SU-DHL-6 (cell line): ENCODE results near the gene RD3L.

Source experiments
- H2AFZ ChIP-seq: fragments of 200-600 bp; sonication (generic); 2 replicates; pipeline ENCODE4 v1.6.1; 2014; ENCODE audit warnings: low read depth, mild to moderate bottlenecking, moderate library complexity, mixed read lengths, antibody characterized with exemption, low read length; ENCODE audit not compliant: severe bottlenecking
- H3F3A ChIP-seq: fragments of 200-600 bp; shearing (Covaris generic); 2 replicates; pipeline ENCODE4 v1.6.0; 2016; ENCODE audit warnings: antibody characterized with exemption, mild to moderate bottlenecking; ENCODE audit not compliant: insufficient read depth
- H3K27ac ChIP-seq: fragments of 200-600 bp; sonication (generic); 2 replicates; pipeline ENCODE4 v1.5.1; 2016; ENCODE audit warnings: low read depth, mild to moderate bottlenecking, low read length, moderate library complexity, mixed read lengths
- H3K27me3 ChIP-seq: fragments of 200-600 bp; sonication (generic), shearing (Covaris generic); 2 replicates; pipeline ENCODE4 v1.6.0; 2014; ENCODE audit warnings: mild to moderate bottlenecking, low read length
- H3K36me3 ChIP-seq: fragments of 200-600 bp; sonication (generic); 2 replicates; pipeline ENCODE4 v1.6.1; 2014; ENCODE audit warnings: mild to moderate bottlenecking, low read length, mixed read lengths
- H3K4me2 ChIP-seq: fragments of 300-600, 200-600 bp; shearing (Covaris generic), sonication (generic); 2 replicates; pipeline ENCODE4 v1.6.0; 2014; ENCODE audit warnings: low read length, low read depth, mild to moderate bottlenecking; ENCODE audit not compliant: poor library complexity, severe bottlenecking
- H3K4me3 ChIP-seq: fragments of 200-600 bp; sonication (generic); 2 replicates; pipeline ENCODE4 v1.5.1; 2014; ENCODE audit warnings: antibody characterized with exemption, low read length, mild to moderate bottlenecking, mixed read lengths; ENCODE audit not compliant: insufficient read depth, poor library complexity, severe bottlenecking
- H3K79me2 ChIP-seq: fragments of 200-600 bp; sonication (generic); 2 replicates; pipeline ENCODE4 v1.6.1; 2014; ENCODE audit warnings: mild to moderate bottlenecking, low read length, moderate library complexity; ENCODE audit not compliant: insufficient read depth
- H3K9ac ChIP-seq: fragments of 200-600 bp; sonication (generic); 2 replicates; pipeline ENCODE4 v1.7.0; 2014; ENCODE audit warnings: mild to moderate bottlenecking, low read length
- H3K9me2 ChIP-seq: fragments of 200-600 bp; sonication (generic); replicated peaks from 2 replicates; pipeline ENCODE4 v1.6.1; 2014; ENCODE audit warnings: low read length; ENCODE audit not compliant: insufficient read depth
- H3K9me3 ChIP-seq: fragments of 200-600 bp; sonication (generic); 2 replicates; pipeline ENCODE4 v1.6.1; 2014; ENCODE audit warnings: low read length, mixed read lengths; ENCODE audit not compliant: insufficient read depth
- H4K20me1 ChIP-seq: fragments of 200-600 bp; sonication (generic); 2 replicates; pipeline ENCODE4 v1.6.1; 2014; ENCODE audit warnings: low read depth, mild to moderate bottlenecking, antibody characterized with exemption, low read length, moderate library complexity, mixed read lengths
- EZH2phosphoT487 ChIP-seq: fragments of 200-600 bp; sonication (generic), shearing (Covaris generic); conservative IDR thresholded peaks from 2 replicates; pipeline ENCODE4 v1.6.1; 2018; ENCODE audit warnings: mild to moderate bottlenecking, antibody characterized with exemption, low read length, moderate library complexity, mixed read lengths
- TF ChIP-seq, protein P1 (sequence below): fragments of 200-600 bp; sonication (generic); IDR thresholded peaks from one replicate; pipeline ENCODE4 v1.5.1; 2017; ENCODE audit warnings: antibody characterized with exemption, mild to moderate bottlenecking, low read length, moderate library complexity; ENCODE audit not compliant: insufficient read depth, poor library complexity, severe bottlenecking

Gene RD3L

DNA sequence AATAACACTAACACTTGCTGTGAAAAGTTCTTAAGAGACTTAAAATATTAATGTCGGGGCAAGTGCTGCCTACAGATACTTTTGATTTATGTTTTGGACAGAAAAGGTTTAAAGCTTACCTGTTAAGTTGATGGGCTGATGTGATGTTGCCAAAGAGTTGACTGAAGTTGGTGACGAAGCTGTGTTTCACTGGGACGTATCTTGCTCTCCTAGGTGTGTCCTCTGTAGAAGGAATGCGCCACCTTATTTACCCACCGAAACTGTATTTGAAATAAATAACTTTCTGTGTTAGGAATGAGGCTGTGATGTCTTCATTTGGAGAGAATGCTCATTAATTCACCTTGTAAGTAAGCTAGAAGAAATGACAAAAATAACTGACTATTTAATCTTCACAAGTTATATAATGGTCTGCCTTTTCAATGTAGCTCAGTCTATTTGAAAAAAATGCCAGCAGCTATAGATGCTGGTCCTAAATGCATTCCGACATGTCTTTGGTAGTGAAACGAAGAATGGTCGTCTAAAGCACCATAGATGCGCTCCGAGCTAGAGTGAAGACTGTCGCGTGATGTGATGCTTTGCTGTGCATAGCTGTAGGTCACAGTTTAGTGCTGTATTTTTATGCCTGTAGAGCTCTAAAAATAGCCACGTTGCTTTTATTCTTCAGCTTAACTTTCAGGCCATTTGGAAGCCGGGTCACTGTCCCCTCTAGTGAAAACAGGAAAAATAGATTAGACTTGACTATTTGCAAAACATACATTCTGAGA is at the start of gene RD3L:
TSS of gene RD3L (minus strand) at position 557 of the 764 bp plus-strand sequence. CDS start 834 bp downstream, outside the sequence.
- H4K20me1 ChIP-seq, result no peaks in the 10 kb centered on the region
- no peak within 1 kb of the TSS for H3K4me3 ChIP-seq
- no peak within 1 kb of the TSS for H3K4me2 ChIP-seq
- no peaks in the 10 kb centered on the region for H3K79me2 ChIP-seq
- no peak within 1 kb of the TSS for H2AFZ ChIP-seq
- no peaks in the 10 kb centered on the region for H3K36me3 ChIP-seq
- no peak within 1 kb of the TSS for H3K9ac ChIP-seq
- H3F3A ChIP-seq, result no peaks in the 10 kb centered on the region
- no peak within 1 kb of the TSS for H3K27ac ChIP-seq
- no peaks in the 10 kb centered on the region for H3K27me3 ChIP-seq
- no peaks in the 10 kb centered on the region for H3K9me2 ChIP-seq
- TF ChIP-seq, protein P1, sequence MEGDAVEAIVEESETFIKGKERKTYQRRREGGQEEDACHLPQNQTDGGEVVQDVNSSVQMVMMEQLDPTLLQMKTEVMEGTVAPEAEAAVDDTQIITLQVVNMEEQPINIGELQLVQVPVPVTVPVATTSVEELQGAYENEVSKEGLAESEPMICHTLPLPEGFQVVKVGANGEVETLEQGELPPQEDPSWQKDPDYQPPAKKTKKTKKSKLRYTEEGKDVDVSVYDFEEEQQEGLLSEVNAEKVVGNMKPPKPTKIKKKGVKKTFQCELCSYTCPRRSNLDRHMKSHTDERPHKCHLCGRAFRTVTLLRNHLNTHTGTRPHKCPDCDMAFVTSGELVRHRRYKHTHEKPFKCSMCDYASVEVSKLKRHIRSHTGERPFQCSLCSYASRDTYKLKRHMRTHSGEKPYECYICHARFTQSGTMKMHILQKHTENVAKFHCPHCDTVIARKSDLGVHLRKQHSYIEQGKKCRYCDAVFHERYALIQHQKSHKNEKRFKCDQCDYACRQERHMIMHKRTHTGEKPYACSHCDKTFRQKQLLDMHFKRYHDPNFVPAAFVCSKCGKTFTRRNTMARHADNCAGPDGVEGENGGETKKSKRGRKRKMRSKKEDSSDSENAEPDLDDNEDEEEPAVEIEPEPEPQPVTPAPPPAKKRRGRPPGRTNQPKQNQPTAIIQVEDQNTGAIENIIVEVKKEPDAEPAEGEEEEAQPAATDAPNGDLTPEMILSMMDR, result no peak
- no peak for TF ChIP-seq EZH2phosphoT487
- H3K9me3 ChIP-seq, result no peaks in the 10 kb centered on the region

DNA sequence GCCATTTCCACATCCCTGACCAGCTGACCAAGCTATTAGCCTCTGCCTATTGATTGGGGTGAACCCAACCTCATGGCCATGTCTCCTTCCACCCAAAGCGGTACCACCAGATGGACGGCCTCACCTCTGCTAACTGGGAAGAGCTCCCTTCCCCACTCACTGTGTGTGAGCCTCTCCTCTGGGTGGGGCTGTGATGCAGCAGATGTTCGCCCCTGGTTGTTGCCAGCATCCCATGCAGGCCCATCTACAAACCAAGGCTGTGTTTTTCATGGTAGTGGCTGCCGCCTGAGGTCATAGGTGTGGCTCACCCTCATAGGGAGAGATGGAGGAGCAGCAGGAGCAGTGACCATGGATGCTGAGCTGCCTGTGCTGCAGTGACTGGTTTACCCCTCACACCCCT is 47.6 kb upstream of the RD3L start:
- H4K20me1 ChIP-seq, result no peaks in the 10 kb centered on the region
- no peaks in the 10 kb centered on the region for H3K27me3 ChIP-seq
- no peaks in the 10 kb centered on the region; the same call in 1 of the 2 replicates for H3K9me3 ChIP-seq
- no peaks in the 10 kb centered on the region for H3K36me3 ChIP-seq
- H3K9me2 ChIP-seq, result 0 out of 2 replicates have a peak, but pooled peaks cover 3% of the 10 kb centered on the region
- no peak overlapping the region for H3K4me3 ChIP-seq
- no peak overlapping the region for H3K4me2 ChIP-seq
- H3F3A ChIP-seq, result no peaks in the 10 kb centered on the region
- no peak overlapping the region for H2AFZ ChIP-seq
- no peaks in the 10 kb centered on the region for H3K79me2 ChIP-seq
- H3K27ac ChIP-seq, result no peak overlapping the region
- H3K9ac ChIP-seq, result no peak overlapping the region
- TF ChIP-seq EZH2phosphoT487, result no peak
- TF ChIP-seq, protein P1, result no peak

DNA sequence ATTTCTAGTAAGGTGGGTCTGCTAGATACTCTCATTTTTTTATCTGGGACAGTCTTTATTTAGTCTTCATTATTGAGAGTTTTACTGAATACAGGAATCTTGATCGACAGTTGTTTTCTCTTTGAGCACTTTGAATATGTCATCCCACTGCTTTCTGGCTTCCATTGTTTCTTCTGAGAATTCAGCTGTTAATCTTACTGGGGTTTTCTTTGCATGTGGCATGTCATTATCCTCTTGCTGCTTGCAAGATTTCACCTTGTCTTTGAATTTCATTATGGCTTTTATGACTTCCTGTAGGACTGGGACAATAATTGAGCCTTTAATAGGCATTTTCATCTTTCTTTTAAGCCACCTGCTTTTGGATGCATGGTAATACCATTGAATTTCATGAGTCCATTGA is 46.7 kb upstream of the RD3L start:
- TF ChIP-seq EZH2phosphoT487, result no peak
- TF ChIP-seq, protein P1, result no peak
- H3K9me3 ChIP-seq, result peaks cover 3% of the 10 kb centered on the region; the same call in 1 of the 2 replicates
- no peaks in the 10 kb centered on the region for H3K79me2 ChIP-seq
- H2AFZ ChIP-seq, result no peak overlapping the region
- H4K20me1 ChIP-seq, result no peaks in the 10 kb centered on the region
- H3K27me3 ChIP-seq, result no peaks in the 10 kb centered on the region
- no peak overlapping the region for H3K9ac ChIP-seq
- no peaks in the 10 kb centered on the region for H3F3A ChIP-seq
- no peak overlapping the region for H3K4me2 ChIP-seq
- no peaks in the 10 kb centered on the region for H3K36me3 ChIP-seq
- H3K27ac ChIP-seq, result no peak overlapping the region
- H3K4me3 ChIP-seq, result no peak overlapping the region
- H3K9me2 ChIP-seq, result 0 out of 2 replicates have a peak, but pooled peaks cover 3% of the 10 kb centered on the region
